ENCODE measurements around the gene ITPKB.

Gene ITPKB

GRCh38 chr1:226717256-226717909 is 21.7 kb downstream of the ITPKB start:
- peak; percentile 91 for DNase-seq (ENCODE audit: low read depth)
- no peak overlapping the region for H3K4me3 ChIP-seq (ENCODE audit: low read depth, low read length)
- 0 out of 2 replicates have a peak, but pooled peaks have one; percentile 10 for TF ChIP-seq MAX (IDR thresholded peaks at IDR 0.05; ENCODE audit: low read depth, low read length)
- no peak for TF ChIP-seq POLR2A (IDR thresholded peaks at IDR 0.05; ENCODE audit: extremely low read depth, insufficient read length)
- TF ChIP-seq MYC (IDR thresholded peaks at IDR 0.05; ENCODE audit: low read depth, low read length) = no peak; the same call in 1 of the 2 replicates
- no peak for TF ChIP-seq CTCF (IDR thresholded peaks at IDR 0.05; ENCODE audit: low read depth, low read length)

GRCh38 chr1:226716577-226716976 is 22.5 kb downstream of the ITPKB start:
- no peak overlapping the region for H3K4me3 ChIP-seq (ENCODE audit: low read depth, low read length)
- TF ChIP-seq POLR2A (IDR thresholded peaks at IDR 0.05; ENCODE audit: extremely low read depth, insufficient read length) (no peak), MYC (IDR thresholded peaks at IDR 0.05; ENCODE audit: low read depth, low read length) (no peak), CTCF (IDR thresholded peaks at IDR 0.05; ENCODE audit: low read depth, low read length) (no peak), MAX (IDR thresholded peaks at IDR 0.05; ENCODE audit: low read depth, low read length) (no peak)
- DNase-seq (ENCODE audit: low read depth) = no peak

GRCh38 chr1:226714148-226714547 is 24.9 kb downstream of the ITPKB start:
- no peak for DNase-seq (ENCODE audit: low read depth)
- no peak overlapping the region for H3K4me3 ChIP-seq (ENCODE audit: low read depth, low read length)
- no peak for TF ChIP-seq CTCF (IDR thresholded peaks at IDR 0.05; ENCODE audit: low read depth, low read length)
- no peak for TF ChIP-seq POLR2A (IDR thresholded peaks at IDR 0.05; ENCODE audit: extremely low read depth, insufficient read length)
- TF ChIP-seq MAX (IDR thresholded peaks at IDR 0.05; ENCODE audit: low read depth, low read length) = no peak
- no peak for TF ChIP-seq MYC (IDR thresholded peaks at IDR 0.05; ENCODE audit: low read depth, low read length)

- TF ChIP-seq MAX (IDR thresholded peaks at IDR 0.05; ENCODE audit: low read depth, low read length) = no peak
- TF ChIP-seq CTCF (IDR thresholded peaks at IDR 0.05; ENCODE audit: low read depth, low read length) = no peak
- TF ChIP-seq POLR2A (IDR thresholded peaks at IDR 0.05; ENCODE audit: extremely low read depth, insufficient read length) = no peak
- no peak for TF ChIP-seq MYC (IDR thresholded peaks at IDR 0.05; ENCODE audit: low read depth, low read length)
- no peak overlapping the region for H3K4me3 ChIP-seq (ENCODE audit: low read depth, low read length)
- no peak for DNase-seq (ENCODE audit: low read depth)
Observed at GRCh38 chr1:226712742-226713419, 26.2 kb downstream of the ITPKB start.

GRCh38 chr1:226711976-226712741 is 26.9 kb downstream of the ITPKB start:
- DNase-seq (ENCODE audit: low read depth) = no peak
- TF ChIP-seq MAX (IDR thresholded peaks at IDR 0.05; ENCODE audit: low read depth, low read length) (no peak), MYC (IDR thresholded peaks at IDR 0.05; ENCODE audit: low read depth, low read length) (no peak), CTCF (IDR thresholded peaks at IDR 0.05; ENCODE audit: low read depth, low read length) (no peak), POLR2A (IDR thresholded peaks at IDR 0.05; ENCODE audit: extremely low read depth, insufficient read length) (no peak)
- H3K4me3 ChIP-seq (ENCODE audit: low read depth, low read length) = no peak overlapping the region
